Panc1 (cell line): ENCODE results near the gene ISG20L2. TPM values are rescaled to one million over a fixed set of nuclear protein-coding genes. Genes with fewer than 3 reads are reported as not detected.

Experiments
- ATAC-seq: fragments of 200-7000 bp; cut with Tn5 transposase; 2 replicates; pipeline ENCODE4 v1.9.1; 2020; ENCODE audit warnings: mild to moderate bottlenecking, moderate library complexity
- BruUV-seq: library from RNA; stranded (reverse); fragments of 400-500 nt; replicated peaks from 2 replicates; lab custom pipeline; 2021; lab: Mats Ljungman, UMichigan
- CTCF ChIA-PET: fragments of 300-600 bp; sonication (Branson Sonifier 250); formaldehyde crosslinking; loops from one replicate; lab custom pipeline; 2022; ENCODE audit warnings: antibody characterized with exemption; lab: Charles Lee
- POLR2A ChIA-PET: fragments of 300-600 bp; sonication (Branson Sonifier 250); formaldehyde crosslinking; loops from one replicate; lab custom pipeline; 2022; ENCODE audit warnings: antibody characterized with exemption; lab: Charles Lee
- DNase-seq: peaks from one replicate; pipeline ENCODE4 v3.0.0-alpha.2; 2010; ENCODE audit warnings: low read depth, low spot score
- H3K27ac ChIP-seq: 2 replicates; pipeline ENCODE4 v1.5.1; 2011; ENCODE audit warnings: mild to moderate bottlenecking, low read length, inconsistent platforms
- H3K27me3 ChIP-seq: fragments of 200-500 bp; sonication (Bioruptor generic); 2 replicates; pipeline ENCODE4 v1.6.0; 2014; ENCODE audit warnings: low read length, inconsistent platforms; ENCODE audit not compliant: control insufficient read depth, insufficient read depth
- H3K36me3 ChIP-seq: fragments of 200-500 bp; sonication (Bioruptor generic); 2 replicates; pipeline ENCODE4 v1.5.1; 2014; ENCODE audit warnings: inconsistent platforms, mild to moderate bottlenecking, low read length, moderate library complexity; ENCODE audit not compliant: control insufficient read depth, insufficient read depth
- H3K4me1 ChIP-seq: 2 replicates; pipeline ENCODE4 v1.5.1; 2011; ENCODE audit warnings: inconsistent platforms, mild to moderate bottlenecking, low read length, moderate library complexity; ENCODE audit not compliant: control insufficient read depth, insufficient read depth
- H3K4me3 ChIP-seq, 2 experiments: 2 replicates each; pipeline ENCODE4 v1.5.1; 2011 to 2012; ENCODE audit warnings: low read depth in 2 of 2, low read length in 2 of 2, mild to moderate bottlenecking in 2 of 2, inconsistent platforms in 1 of 2, moderate library complexity in 1 of 2
- H3K9me3 ChIP-seq: fragments of 200-500 bp; sonication (Bioruptor generic); 2 replicates; pipeline ENCODE4 v1.5.1; 2014; ENCODE audit warnings: low read depth, mild to moderate bottlenecking, inconsistent platforms, low read length, moderate library complexity; ENCODE audit not compliant: control insufficient read depth, insufficient read depth
- CTCF ChIP-seq: fragments of 450-650 bp; IDR thresholded peaks from 2 replicates; pipeline ENCODE4 v1.5.1; 2017; ENCODE audit warnings: mild to moderate bottlenecking
- POLR2AphosphoS5 ChIP-seq: IDR thresholded peaks from 2 replicates; pipeline ENCODE4 v1.6.1; 2012; ENCODE audit warnings: mild to moderate bottlenecking, low read depth, low read length, moderate library complexity
- REST ChIP-seq, 2 experiments: IDR thresholded peaks; 2 replicates each; pipeline ENCODE4 v1.6.1; 2011 to 2012; ENCODE audit warnings: low read depth in 2 of 2, control low read depth in 1 of 2, low read length in 1 of 2, mild to moderate bottlenecking in 1 of 2, moderate library complexity in 1 of 2; ENCODE audit not compliant: insufficient read depth in 1 of 2
- SIN3A ChIP-seq: IDR thresholded peaks from 2 replicates; pipeline ENCODE4 v1.6.1; 2012; ENCODE audit warnings: low read depth, mild to moderate bottlenecking, low read length, moderate library complexity, borderline replicate concordance; ENCODE audit not compliant: insufficient read depth
- TCF7L2 ChIP-seq: IDR thresholded peaks from 2 replicates; pipeline ENCODE4 v1.6.1; 2011; ENCODE audit warnings: mild to moderate bottlenecking, low read depth, low read length, inconsistent platforms
- in situ Hi-C: cut with HindIII; loops from 2 replicates; pipeline ENCODE4 v1.10.0; 2016; ENCODE audit warnings: low sequenced_read_pairs, low pct_unique_long_range_greater_than_20kb
- intact Hi-C: fragments of 100-400 bp; cut with micrococcal nuclease; formaldehyde crosslinking; loops from one replicate; pipeline ENCODE4 v1.10.0; 2022; ENCODE audit not compliant: unreplicated experiment
- total RNA-seq: library from RNA; stranded (reverse); gene quantifications from one replicate; pipeline ENCODE4 v1.2.1, GENCODE V29; 2021; ENCODE audit not compliant: unreplicated experiment

The ISG20L2 gene
- total RNA-seq, 1 experiment from 2014 or later = 40.6 TPM

- ATAC-seq = no peak
- in situ Hi-C loops (no loop called here), intact Hi-C loops (no loop called here)
- H3K27ac ChIP-seq = peak overlapping the region; percentile 93; the same call in 1 of the 2 replicates
- H3K4me1 ChIP-seq = peaks cover 49% of the 10 kb centered on the region
- TF ChIP-seq CTCF (no peak), POLR2AphosphoS5 (0 out of 2 replicates have a peak, but pooled peaks have one; percentile 2)
- H3K27me3 ChIP-seq = no peaks in the 10 kb centered on the region
- H3K4me3 ChIP-seq = no peak overlapping the region
- no TSS peak for BruUV-seq
- peaks cover 21% of the 10 kb centered on the region for H3K36me3 ChIP-seq
- ChIA-PET CTCF (no interaction called here), POLR2A (no interaction called here)
- no peak for DNase-seq
- no peaks in the 10 kb centered on the region for H3K9me3 ChIP-seq
These were observed 14.2 kb upstream of the ISG20L2 start for GRCh38 chr1:156742801-156743200.

GRCh38 chr1:156742017-156742416 is 13.5 kb upstream of the ISG20L2 start:
- ChIA-PET POLR2A (no interaction called here), CTCF (no interaction called here)
- in situ Hi-C loops (no loop called here), intact Hi-C loops (no loop called here)
- no peak overlapping the region for H3K4me3 ChIP-seq
- H3K27me3 ChIP-seq = no peaks in the 10 kb centered on the region
- BruUV-seq = no TSS peak
- peaks cover 21% of the 10 kb centered on the region for H3K36me3 ChIP-seq
- ATAC-seq = no peak
- no peaks in the 10 kb centered on the region for H3K9me3 ChIP-seq
- H3K27ac ChIP-seq = peak overlapping the region; percentile 93
- no peak for DNase-seq
- H3K4me1 ChIP-seq = peaks cover 45% of the 10 kb centered on the region
- no peak for TF ChIP-seq REST (IDR thresholded peaks at IDR 0.05; ENCODE audit: insufficient read depth in 1 of 2, low read depth in 2 of 2, low read length in 1 of 2)
- TF ChIP-seq CTCF = no peak
- no peak for TF ChIP-seq SIN3A
- no peak for TF ChIP-seq TCF7L2
